Measurements from ENCODE around the gene CLHC1.

DNA sequence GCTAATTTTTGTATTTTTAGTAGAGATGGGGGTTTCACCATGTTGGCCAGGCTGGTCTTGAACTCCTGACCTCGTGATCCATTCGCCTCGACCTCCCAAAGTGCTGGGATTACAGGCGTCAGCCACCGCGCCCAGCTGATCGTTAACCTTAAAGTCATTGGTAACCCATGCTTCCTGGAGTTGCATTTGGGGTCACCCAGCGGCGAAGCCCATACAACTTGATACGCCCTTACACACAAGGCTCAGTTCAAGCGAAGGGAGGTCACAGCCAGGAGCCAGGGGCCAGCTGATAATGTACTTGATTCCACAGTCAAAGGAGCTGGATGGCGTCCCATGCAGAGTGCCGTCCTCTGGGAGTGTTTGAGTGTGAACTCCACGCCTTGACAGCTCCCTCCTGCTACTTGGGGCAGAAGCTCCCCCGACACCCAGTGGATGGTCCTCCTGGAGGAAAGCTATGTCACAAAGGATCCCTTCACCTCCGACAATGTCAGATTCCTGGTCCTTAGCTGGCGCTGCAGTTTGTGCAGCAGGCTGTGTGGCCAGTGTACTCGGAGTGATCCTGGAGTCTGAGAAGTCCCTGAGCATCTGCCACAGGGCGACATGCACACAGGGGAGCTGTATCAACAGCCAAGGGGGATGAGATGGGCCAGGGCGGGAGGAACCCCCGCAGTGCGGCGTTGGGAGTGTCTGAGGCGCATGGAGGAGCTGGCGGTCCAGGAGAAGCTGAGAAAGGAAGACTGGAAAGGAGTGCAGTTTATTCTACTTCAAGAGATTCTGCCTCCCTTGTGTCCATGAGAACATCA lies 7.9 kb downstream of the CLHC1 start:
- no peak for TF ChIP-seq POLR2A (IDR thresholded peaks at IDR 0.05; ENCODE audit: control extremely low read depth in 1 of 2, low read depth in 2 of 2, low read length in 2 of 2)
- TF ChIP-seq, protein P1, sequence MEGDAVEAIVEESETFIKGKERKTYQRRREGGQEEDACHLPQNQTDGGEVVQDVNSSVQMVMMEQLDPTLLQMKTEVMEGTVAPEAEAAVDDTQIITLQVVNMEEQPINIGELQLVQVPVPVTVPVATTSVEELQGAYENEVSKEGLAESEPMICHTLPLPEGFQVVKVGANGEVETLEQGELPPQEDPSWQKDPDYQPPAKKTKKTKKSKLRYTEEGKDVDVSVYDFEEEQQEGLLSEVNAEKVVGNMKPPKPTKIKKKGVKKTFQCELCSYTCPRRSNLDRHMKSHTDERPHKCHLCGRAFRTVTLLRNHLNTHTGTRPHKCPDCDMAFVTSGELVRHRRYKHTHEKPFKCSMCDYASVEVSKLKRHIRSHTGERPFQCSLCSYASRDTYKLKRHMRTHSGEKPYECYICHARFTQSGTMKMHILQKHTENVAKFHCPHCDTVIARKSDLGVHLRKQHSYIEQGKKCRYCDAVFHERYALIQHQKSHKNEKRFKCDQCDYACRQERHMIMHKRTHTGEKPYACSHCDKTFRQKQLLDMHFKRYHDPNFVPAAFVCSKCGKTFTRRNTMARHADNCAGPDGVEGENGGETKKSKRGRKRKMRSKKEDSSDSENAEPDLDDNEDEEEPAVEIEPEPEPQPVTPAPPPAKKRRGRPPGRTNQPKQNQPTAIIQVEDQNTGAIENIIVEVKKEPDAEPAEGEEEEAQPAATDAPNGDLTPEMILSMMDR (IDR thresholded peaks at IDR 0.05; ENCODE audit: control extremely low read depth in 1 of 3, insufficient read depth in 1 of 3, low read depth in 1 of 3, low read length in 3 of 3), result no peak
- no peak for TF ChIP-seq JUND (IDR thresholded peaks at IDR 0.05; ENCODE audit: low read length)
- no peak for TF ChIP-seq SIN3A (conservative IDR thresholded peaks at IDR 0.05 in 1 of 2, IDR thresholded peaks at IDR 0.05 in 1 of 2; ENCODE audit: low read depth in 1 of 2, low read length in 2 of 2)
- TF ChIP-seq KDM5A (IDR thresholded peaks at IDR 0.05; ENCODE audit: low read length), result no peak
- TF ChIP-seq EZH2 (IDR thresholded peaks at IDR 0.05; ENCODE audit: low read depth, low read length, severe bottlenecking), result no peak
- TF ChIP-seq SIRT6 (IDR thresholded peaks at IDR 0.05; ENCODE audit: low read length), result no peak
- TF ChIP-seq SP1 (IDR thresholded peaks at IDR 0.05; ENCODE audit: low read depth, low read length), result no peak
- no peak for TF ChIP-seq ATF3 (IDR thresholded peaks at IDR 0.05; ENCODE audit: insufficient read depth, low read depth, low read length)
- TF ChIP-seq ZNF274 (IDR thresholded peaks at IDR 0.05; ENCODE audit: borderline replicate concordance, extremely low read depth, low read length), result no peak
- no peak for TF ChIP-seq EP300 (IDR thresholded peaks at IDR 0.05; ENCODE audit: borderline replicate concordance in 1 of 2, low read depth in 2 of 2, low read length in 2 of 2)
